Kidney (tissue), 14 donors: ENCODE results near the gene HSD17B8. TPM values are rescaled to one million over a fixed set of nuclear protein-coding genes. Genes with fewer than 3 reads are reported as not detected.

Experiments used
- DNase-seq, 5 donors: peaks; one replicate each; pipeline ENCODE4 v3.0.0-alpha.2; 2013 to 2020
- FAIRE-seq: peaks from 2 replicates; lab custom pipeline; 2012; peaks lifted over from hg19 to GRCh38; lab: Jason Lieb, UNC
- H3K27ac ChIP-seq, 2 donors: one replicate each; pipeline ENCODE4 v1.7.0; 2013; ENCODE audit warnings: low read depth in 2 of 2, low read length in 2 of 2, inconsistent platforms in 1 of 2
- H3K27me3 ChIP-seq: one replicate; pipeline ENCODE4 v1.7.1; 2013; ENCODE audit warnings: low read length, inconsistent platforms; ENCODE audit not compliant: control insufficient read depth, insufficient read depth
- H3K36me3 ChIP-seq, 3 donors: one replicate each; pipeline versions ENCODE4 v1.7.0 to v1.7.1; 2013; ENCODE audit warnings: low read length in 3 of 3, control low read depth in 1 of 3, inconsistent platforms in 1 of 3; ENCODE audit not compliant: insufficient read depth in 3 of 3, control insufficient read depth in 2 of 3
- H3K4me1 ChIP-seq, 3 donors: one replicate each; pipeline versions ENCODE4 v1.7.0 to v1.7.1; 2013; ENCODE audit warnings: low read length in 3 of 3, inconsistent platforms in 1 of 3, low read depth in 1 of 3; ENCODE audit not compliant: control insufficient read depth in 2 of 3, insufficient read depth in 2 of 3
- H3K4me3 ChIP-seq, 3 donors: one replicate each; pipeline versions ENCODE4 v1.7.0 to v1.8.1; 2013; ENCODE audit warnings: low read length in 3 of 3, control low read depth in 1 of 3, inconsistent platforms in 1 of 3
- H3K9ac ChIP-seq, 3 donors: one replicate each; pipeline versions ENCODE4 v1.7.0 to v1.7.1; 2013; ENCODE audit warnings: low read length in 3 of 3, control low read depth in 1 of 3, inconsistent platforms in 1 of 3
- H3K9me3 ChIP-seq, 3 donors: one replicate each; pipeline versions ENCODE4 v1.7.0 to v1.7.1; 2013; ENCODE audit warnings: low read length in 3 of 3, control low read depth in 1 of 3, inconsistent platforms in 1 of 3; ENCODE audit not compliant: control insufficient read depth in 2 of 3, insufficient read depth in 1 of 3
- CTCF ChIP-seq: IDR thresholded peaks from 3 replicates; pipeline ENCODE4 v1.5.1; 2012; ENCODE audit warnings: mild to moderate bottlenecking, moderate library complexity, borderline replicate concordance; ENCODE audit not compliant: insufficient read depth; ENCODE audit errors: extremely low read depth
- intact Hi-C: fragments of 100-400 bp; cut with DNase I; formaldehyde crosslinking; loops from one replicate; pipeline ENCODE4 v1.11.1; 2022
- polyA plus RNA-seq: library from polyadenylated mRNA; stranded (reverse); fragments of 350-450 nt; fragmentation: Illumina TruSeq; extraction: RNeasy Lipid Tissue Mini Kit (QIAGEN cat#74804); gene quantifications from one replicate; pipeline ENCODE4 v1.2.3, GENCODE V29; 2014; ENCODE audit warnings: low read depth, low replicate concordance; ENCODE audit not compliant: insufficient read depth
- total RNA-seq: library from RNA; stranded (reverse); fragmentation: NEBNext Ultra II Directional; extraction: Animal tissue kit (Norgen Biotek cat#: 25700); gene quantifications from one replicate; pipeline ENCODE4 v1.2.1, GENCODE V29; 2021
- donor health status: control.
- donor health status: control.
- donor health status: control.
- donor health status: control.
- donor health status: control.
- donor health status: DM: yes; HTN: yes; CAD: no.
- donor health status: Normal renal cell carcinoma (clear cell type).

Gene HSD17B8
- total and polyA plus RNA-seq, 2 donors from 2014 or later: 26.6 to 83.0 TPM

- Histone ChIP-seq H3K9me3 (no peaks in the 10 kb centered on the region), H3K27me3 (no peaks in the 10 kb centered on the region), H3K36me3 (peaks cover 0 to 18% (median 6%) of the 10 kb centered on the region in 3 donors), H3K27ac (no peak overlapping the region), H3K9ac (no peak overlapping the region), H3K4me3 (no peak overlapping the region), H3K4me1 (peaks cover 0 to 16% (median 10%) of the 10 kb centered on the region in 3 donors)
- FAIRE-seq (no peak), DNase-seq (peak in 2 of 5 donors; percentile 41 to 71)
- intact Hi-C loops: no loop called here
- TF ChIP-seq CTCF: no peak
Measured at GRCh38 chr6:33211666-33212422, 7.4 kb downstream of the HSD17B8 start.

GRCh38 chr6:33212857-33213165, 8.4 kb downstream of the HSD17B8 start:
- peak overlapping the region; percentile 16 to 59 (median 48) for H3K4me3 ChIP-seq
- intact Hi-C loops: no loop called here

GRCh38 chr6:33213166-33213988, 8.9 kb downstream of the HSD17B8 start:
- no peak for FAIRE-seq
- Histone ChIP-seq H3K9ac (peak overlapping the region; percentile 14 to 71 (median 41)), H3K27ac (no peak overlapping the region), H3K4me1 (peaks cover 0 to 16% (median 4%) of the 10 kb centered on the region in 3 donors), H3K4me3 (peak overlapping the region; percentile 45 to 59 (median 48)), H3K9me3 (no peaks in the 10 kb centered on the region), H3K36me3 (peaks cover 0 to 18% (median 6%) of the 10 kb centered on the region in 3 donors), H3K27me3 (no peaks in the 10 kb centered on the region)
- DNase-seq: peak in 2 of 5 donors; percentile 57 to 80
- TF ChIP-seq CTCF: no peak
- intact Hi-C loops: no loop called here

More at GRCh38 chr6:33212857-33213165, 8.4 kb downstream of the HSD17B8 start:
- Histone ChIP-seq H3K9ac (peak overlapping the region in 2 of 3 donors; percentile 41 to 71), H3K27ac (no peak overlapping the region), H3K9me3 (no peaks in the 10 kb centered on the region), H3K36me3 (peaks cover 0 to 18% (median 6%) of the 10 kb centered on the region in 3 donors), H3K4me1 (peaks cover 0 to 16% (median 4%) of the 10 kb centered on the region in 3 donors), H3K27me3 (no peaks in the 10 kb centered on the region)
- DNase-seq (no peak), FAIRE-seq (no peak)
- no peak for TF ChIP-seq CTCF
